NCI-H2196 treated with DMSO at 0.1 percent for 48 hours (cell line): ENCODE measurements around the gene NTM.
"Not testable (repeated sequence)": the region's sequence is repeated elsewhere in the genome, so short reads cannot be mapped to it uniquely, and the experiment has no call there.

Source experiments
- DNase-seq: peaks from one replicate; lab custom pipeline; 2025; ENCODE audit not compliant: unreplicated experiment; lab: John Stamatoyannopoulos, UW

Gene NTM

DNA sequence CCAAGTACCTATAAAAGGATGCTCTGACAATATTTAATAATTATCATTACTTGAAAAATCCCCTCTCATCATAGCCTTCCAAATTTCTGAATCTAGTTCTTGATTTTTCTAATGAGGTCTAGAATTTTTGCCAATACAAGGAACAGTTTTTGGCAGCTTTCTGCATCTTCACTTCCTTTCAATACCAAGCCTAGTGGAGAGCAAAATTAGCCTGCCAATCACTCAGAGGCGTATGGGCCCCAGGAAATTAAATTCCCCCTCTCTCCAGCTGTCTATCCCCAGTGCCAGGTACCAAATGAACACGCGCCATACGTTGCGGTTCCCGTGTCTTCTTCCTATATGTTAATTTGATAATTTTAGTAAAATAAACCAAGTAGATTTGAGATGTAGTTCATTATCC is 293.9 kb downstream of the NTM start:
- DNase-seq, result no peak

GRCh38 chr11:131664816-131665215 is 294.4 kb downstream of the NTM start:
- DNase-seq, result no peak

DNA sequence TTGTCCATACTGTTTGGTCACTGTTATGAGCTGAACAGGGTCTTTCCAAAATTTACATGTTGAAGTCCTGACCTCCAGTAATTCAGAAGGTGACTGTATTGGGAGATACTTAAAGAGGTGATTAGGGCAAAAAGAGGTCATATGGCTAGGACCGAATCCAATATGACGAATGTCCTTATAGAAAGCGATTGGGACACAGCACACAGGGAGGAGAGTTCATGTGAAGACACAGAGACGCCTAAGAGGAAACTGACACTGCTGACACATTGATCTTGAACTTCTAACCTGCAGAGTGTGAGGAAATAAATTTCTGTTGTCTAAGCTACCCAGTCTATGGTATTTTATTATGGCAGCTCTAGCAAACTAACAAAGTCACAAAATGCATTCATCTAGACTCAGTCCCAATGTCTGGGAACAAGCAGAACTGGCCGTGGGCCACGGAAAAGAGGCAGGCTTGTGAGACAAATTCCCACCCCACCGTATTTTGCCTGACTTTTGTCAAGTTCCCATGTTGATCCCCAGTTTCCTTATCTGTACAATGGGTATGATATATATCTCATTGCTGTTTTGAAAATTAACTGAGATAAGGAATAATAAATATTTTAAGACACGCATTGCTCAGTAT is 295.0 kb downstream of the NTM start:
- no peak for DNase-seq

- DNase-seq, result no peak
Observed at GRCh38 chr11:131666006-131666405, 295.6 kb downstream of the NTM start.

DNA sequence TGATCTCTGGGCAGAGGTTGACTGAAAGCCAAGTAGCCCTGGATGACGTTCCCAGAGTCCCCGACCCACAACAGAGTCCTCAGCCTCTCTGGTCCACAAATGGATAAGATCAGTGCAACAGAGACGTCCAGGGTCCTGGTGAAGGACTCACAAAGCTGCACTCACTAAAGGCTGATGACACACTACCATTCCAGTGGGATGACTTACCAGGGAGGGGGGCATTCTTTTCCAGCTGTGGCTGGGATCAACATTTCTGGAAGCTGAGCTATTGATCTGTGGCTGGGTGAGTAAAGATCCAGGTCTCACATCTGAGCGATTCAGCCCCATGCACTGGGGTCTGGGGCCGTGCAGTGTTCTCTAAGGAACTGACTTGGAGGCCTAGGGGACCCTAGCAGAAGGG is 296.2 kb downstream of the NTM start:
- DNase-seq, result no peak

DNA sequence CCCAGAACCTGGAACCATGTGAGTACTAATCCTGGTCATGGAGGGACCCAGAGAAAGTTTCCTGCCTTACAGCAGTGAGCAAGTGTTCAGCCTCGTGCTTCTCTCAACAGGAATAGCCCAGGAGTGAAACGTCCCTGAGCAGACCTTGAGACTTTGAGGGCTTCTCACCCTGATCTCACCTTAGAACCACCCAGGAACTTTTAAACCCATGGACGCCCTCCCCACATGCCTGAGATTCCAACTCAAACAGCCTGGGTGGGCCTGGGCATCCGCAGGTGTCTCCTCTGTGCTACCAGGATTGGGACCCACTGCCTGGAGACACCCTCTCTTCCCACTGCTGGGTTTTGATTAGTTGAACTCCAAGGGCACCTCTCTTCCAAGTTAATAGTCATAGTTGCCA is 297.2 kb downstream of the NTM start:
- no peak for DNase-seq

DNA sequence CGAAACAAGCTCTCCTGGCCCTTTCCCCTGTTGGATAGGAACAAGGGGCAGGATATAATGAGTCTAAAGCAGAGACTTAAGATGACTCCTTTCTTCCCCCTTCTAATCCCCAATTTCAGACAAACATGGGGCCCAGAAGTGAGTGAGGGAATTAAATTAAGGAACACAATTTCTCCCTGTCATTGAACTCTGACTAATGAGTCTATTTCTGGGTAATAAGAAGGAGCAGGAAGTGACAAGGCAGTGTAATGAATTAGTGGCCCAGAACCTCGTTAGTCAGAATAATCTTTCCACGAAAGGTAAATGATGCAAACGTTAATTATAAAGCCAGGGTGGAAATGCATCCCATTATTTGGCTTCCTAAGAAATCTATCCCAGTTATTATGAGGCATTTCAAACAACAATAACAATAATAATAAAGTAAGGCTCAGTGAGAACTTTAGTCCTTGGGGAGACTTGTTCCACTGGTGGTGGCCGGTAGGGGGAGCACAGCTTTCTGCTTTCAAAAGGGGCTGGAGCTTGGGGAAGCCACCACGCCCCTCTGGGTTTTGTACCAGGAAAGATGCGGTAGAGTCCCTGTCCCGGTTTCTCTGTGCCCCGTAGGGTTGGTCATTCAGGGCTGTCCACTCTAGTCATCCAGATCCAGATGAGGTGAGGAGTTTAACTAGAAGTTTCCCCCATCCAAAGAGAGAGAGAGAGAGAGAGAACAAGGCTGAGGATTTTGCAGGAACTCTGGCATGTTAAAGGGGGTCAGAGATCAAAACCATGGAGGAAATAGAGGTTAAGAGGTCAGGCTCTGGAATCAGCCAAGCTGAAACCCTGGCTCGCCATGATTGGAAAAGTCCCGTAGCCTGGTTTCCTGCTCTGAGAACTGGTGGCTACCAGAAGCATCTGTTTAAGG is 298.3 kb downstream of the NTM start:
- DNase-seq, result no peak

GRCh38 chr11:131669401-131669780 is 299.0 kb downstream of the NTM start:
- no peak for DNase-seq

GRCh38 chr11:131670876-131671275 is 300.5 kb downstream of the NTM start:
- no peak for DNase-seq

DNA sequence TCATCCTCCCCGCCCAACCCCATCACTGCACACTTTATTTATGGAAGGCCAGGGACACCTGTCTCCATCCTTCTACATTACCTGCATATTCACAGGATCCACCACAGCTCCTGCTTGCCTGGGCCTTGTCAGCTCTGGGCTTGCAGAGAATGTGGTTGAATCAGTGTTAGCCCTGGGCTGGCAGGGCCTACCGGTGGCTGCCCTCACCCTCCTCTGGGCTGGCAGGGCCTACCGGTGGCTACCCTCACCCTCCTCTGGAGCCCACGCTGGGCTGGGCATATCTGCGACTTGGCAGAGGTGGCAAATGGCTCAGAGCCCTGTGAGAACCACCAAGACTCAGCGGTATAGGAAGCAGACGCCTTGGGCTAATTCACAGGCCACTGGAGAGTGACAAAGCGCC is 300.9 kb downstream of the NTM start:
- no peak for DNase-seq

DNA sequence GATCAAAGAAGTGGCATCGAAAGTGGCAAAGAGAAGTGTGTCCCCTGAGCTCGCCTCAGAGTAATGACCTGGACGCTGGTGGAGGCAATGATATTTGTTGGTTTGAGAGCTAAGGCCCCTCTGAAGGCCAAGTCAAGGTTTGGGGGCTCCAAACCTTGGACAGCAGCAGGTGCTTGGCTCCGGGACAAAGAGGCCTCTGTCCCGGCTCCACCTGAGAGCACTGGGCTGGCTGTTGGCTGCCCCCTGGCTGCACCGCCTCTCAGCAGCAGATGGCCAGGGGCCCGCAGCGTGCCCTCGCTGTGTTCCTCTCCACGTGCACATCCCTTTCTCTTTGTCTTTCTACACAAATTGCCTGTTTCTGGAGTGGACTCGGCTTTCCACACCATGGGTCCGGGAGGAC is 301.3 kb downstream of the NTM start:
- no peak for DNase-seq

- no peak for DNase-seq
Observed at GRCh38 chr11:131672191-131672590, 301.8 kb downstream of the NTM start.

DNA sequence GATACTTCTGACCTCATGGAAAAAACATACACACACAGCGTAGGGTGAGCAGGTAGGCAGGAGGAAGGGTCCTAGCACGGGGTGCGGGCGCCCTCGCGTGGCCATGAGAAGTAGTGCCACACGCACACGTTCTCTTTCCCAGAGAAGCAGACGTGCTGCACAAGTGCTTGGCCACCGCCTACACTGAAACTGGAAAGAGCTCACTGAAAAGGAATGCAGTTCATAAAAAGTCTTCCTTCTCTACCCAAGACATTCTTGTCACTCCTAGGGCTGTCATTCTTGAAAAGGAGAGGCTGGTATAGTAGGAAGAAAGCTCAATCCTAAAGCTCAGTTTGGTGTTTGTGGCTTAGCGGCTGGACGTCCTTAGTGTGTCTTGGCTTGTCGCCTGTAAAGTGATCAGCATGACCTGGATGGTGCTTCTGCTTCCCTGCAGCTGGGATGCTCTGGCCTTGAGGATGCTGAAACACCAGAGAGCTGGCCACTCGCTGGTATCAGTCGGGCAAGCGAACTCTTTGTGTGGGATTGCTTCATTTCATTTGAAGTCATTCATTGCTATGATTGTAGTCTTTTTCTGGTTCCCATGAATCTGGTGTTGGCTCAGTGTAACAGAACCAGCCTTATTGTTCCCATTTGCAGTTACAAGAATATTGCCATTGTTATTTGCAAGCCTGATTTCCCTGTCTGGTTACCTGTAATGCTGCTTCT is 303.8 kb downstream of the NTM start:
- no peak for DNase-seq

DNA sequence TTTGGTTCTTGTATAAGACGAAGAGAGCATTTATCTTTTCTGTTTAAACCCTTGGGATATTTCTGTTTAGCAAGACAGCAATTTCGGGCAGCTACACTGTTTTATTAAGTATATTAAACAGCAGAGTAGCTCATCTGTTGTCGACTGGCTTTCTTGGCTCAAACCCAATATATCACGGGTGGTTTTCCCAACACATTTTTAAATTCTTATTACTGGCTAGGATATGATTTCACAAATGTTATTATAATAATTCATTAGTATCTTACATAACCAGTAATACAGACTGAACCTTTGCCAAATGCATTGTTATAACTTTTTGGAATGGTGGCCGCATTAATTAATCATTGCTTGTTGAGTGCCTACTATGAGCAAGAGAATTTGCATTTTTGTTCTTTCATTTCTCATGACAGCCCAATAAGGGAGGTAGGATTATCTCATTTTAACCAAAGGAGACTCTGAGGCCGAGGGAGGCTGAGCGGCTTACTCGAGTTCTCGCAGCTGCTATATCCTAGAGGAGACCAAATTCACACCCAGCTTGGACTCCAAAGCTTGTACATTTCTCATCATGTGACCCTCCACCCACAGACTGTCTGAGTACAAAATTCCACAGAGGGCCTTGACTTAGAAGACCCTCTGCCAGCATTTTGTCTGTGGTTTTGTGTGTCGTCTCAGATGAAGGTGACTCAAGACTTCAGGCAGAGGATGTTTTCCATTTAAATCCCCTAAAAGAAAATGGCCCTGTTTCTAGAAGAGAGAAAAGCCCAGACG is 304.9 kb downstream of the NTM start:
- DNase-seq, result no peak

DNA sequence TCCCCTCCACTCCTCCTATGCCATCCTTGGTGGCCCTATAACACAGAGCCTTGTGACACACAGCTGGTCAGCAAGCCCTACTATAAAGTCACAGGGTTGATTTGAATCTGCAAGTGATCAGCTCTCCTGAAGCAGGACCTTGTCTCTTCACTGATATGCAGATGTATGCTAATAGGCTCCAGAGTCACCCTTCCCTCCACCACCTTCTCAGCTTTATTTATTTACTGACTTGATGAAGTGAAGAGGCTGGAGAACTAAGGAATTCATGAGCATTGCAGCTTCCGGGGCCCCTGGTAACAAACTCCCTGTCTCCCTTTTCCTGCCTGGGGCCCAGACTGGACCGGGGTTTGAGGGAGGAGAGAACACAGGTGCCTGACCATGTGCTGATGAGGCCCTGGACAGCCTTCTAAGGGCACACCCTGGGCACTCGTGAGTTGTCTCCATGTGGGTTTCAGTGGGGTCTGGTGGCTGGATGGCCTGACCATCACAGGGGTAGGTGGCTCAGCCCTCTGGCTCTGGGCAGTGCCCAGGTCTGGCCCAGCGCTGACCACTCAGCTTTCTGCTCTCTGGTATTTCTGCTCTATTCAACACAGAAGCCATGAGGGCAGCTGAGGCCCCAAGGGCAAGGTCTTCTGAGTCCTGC is 307.5 kb downstream of the NTM start:
- DNase-seq, result no peak

- DNase-seq, result no peak
Observed at GRCh38 chr11:131678658-131679340, 308.4 kb downstream of the NTM start.

GRCh38 chr11:131680448-131680847 is 310.0 kb downstream of the NTM start:
- DNase-seq, result not testable (repeated sequence)

- no peak for DNase-seq
Observed at GRCh38 chr11:131681920-131682319, 311.5 kb downstream of the NTM start.

DNA sequence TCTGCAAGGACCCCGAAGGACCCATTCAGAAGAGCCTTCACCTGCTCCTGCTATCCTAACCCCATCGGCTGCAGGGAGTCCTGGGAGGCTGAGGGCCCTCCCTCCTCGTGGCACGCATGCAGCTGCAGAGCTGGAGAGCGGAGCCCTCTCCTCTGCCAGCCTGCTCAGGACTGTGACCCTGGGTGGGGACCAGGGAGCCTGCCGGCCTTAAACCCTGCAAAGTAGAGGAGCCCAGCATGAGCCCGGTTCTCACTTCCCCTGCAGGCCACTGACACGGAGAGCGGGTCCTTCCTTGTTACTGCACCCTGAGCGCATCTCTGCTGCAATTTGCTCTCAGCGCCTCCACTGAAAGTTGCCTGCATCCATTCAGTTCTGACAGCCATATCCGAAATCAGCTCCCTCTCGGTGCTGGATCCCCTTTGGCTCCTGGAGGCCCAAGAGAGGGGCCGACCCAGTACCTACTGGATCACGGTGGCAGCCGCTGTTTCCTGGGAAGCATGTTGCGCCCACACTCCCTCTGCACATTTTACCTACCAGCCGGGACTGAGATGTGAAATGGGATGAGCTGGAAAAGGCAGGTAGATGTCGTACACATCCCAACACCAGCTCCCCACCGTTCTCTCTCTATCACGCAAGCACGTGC is 312.1 kb downstream of the NTM start:
- no peak for DNase-seq

- DNase-seq, result no peak
Observed at GRCh38 chr11:131683131-131683530, 312.7 kb downstream of the NTM start.
